ENCODE results near the gene DOCK7.

Gene DOCK7

GRCh38 chr1:62438163-62438562 lies 250.0 kb downstream of the DOCK7 start:
- DNase-seq = peak; percentile 21

GRCh38 chr1:62437273-62437940 lies 250.8 kb downstream of the DOCK7 start:
- no peak for DNase-seq

GRCh38 chr1:62436466-62437272 lies 251.5 kb downstream of the DOCK7 start, which contains the start of gene USP1:
Gene USP1 (plus strand): TSS chr1:62437049. CDS start chr1:62439868, 2,819 bp downstream.
- peak; percentile 99 for DNase-seq

GRCh38 chr1:62436039-62436465 lies 252.1 kb downstream of the DOCK7 start:
- no peak for DNase-seq

GRCh38 chr1:62435231-62436038 lies 252.8 kb downstream of the DOCK7 start:
- no peak for DNase-seq

- no peak for DNase-seq
Measured at GRCh38 chr1:62434618-62435001, 253.6 kb downstream of the DOCK7 start.

- no peak for DNase-seq
Measured at GRCh38 chr1:62433861-62434617, 254.1 kb downstream of the DOCK7 start.

- DNase-seq = no peak
Measured at GRCh38 chr1:62429581-62429980, 258.6 kb downstream of the DOCK7 start.

GRCh38 chr1:62428351-62428750 lies 259.8 kb downstream of the DOCK7 start:
- DNase-seq = no peak

GRCh38 chr1:62426794-62427193 lies 261.4 kb downstream of the DOCK7 start:
- no peak for DNase-seq

GRCh38 chr1:62426237-62426636 lies 261.9 kb downstream of the DOCK7 start:
- no peak for DNase-seq

GRCh38 chr1:62425041-62425440 lies 263.1 kb downstream of the DOCK7 start:
- no peak for DNase-seq

GRCh38 chr1:62424411-62424810 lies 263.8 kb downstream of the DOCK7 start:
- no peak for DNase-seq

- DNase-seq = no peak
Measured at GRCh38 chr1:62423580-62424242, 264.5 kb downstream of the DOCK7 start.

GRCh38 chr1:62420214-62420613 lies 268.0 kb downstream of the DOCK7 start:
- no peak for DNase-seq

- no peak for DNase-seq
Measured at GRCh38 chr1:62417351-62417999, 270.7 kb downstream of the DOCK7 start.

- DNase-seq = no peak
Measured at GRCh38 chr1:62415687-62416086, 272.5 kb downstream of the DOCK7 start.

- peak; percentile 59 for DNase-seq
Measured at GRCh38 chr1:62407398-62408009, 280.7 kb downstream of the DOCK7 start.

GRCh38 chr1:62406576-62406975 lies 281.6 kb downstream of the DOCK7 start:
- DNase-seq = no peak

- DNase-seq = no peak
Measured at GRCh38 chr1:62405247-62405646, 282.9 kb downstream of the DOCK7 start.
